ENCODE measurements around the gene C1QTNF9B.

Gene C1QTNF9B

GRCh38 chr13:23868521-23868920, 28.8 kb downstream of the C1QTNF9B start:
- Histone ChIP-seq H3K4me1 (ENCODE audit: control insufficient read depth, low read length) (no peaks in the 10 kb centered on the region), H3K79me2 (ENCODE audit: control insufficient read depth, low read length) (no peaks in the 10 kb centered on the region), H3K27ac (ENCODE audit: low read depth, low read length) (no peak overlapping the region), H3K27me3 (ENCODE audit: control insufficient read depth, low read length) (no peaks in the 10 kb centered on the region), H3K9me2 (replicated peaks; ENCODE audit: control insufficient read depth, low read length) (no peaks in the 10 kb centered on the region), H3K4me2 (ENCODE audit: low read length) (no peak overlapping the region), H3K36me3 (ENCODE audit: control insufficient read depth, low read length) (no peaks in the 10 kb centered on the region), H3F3A (ENCODE audit: control insufficient read depth, insufficient read depth) (no peaks in the 10 kb centered on the region), H3K9me3 (ENCODE audit: control insufficient read depth, insufficient read depth, low read length) (no peaks in the 10 kb centered on the region), H4K20me1 (ENCODE audit: control insufficient read depth, insufficient read depth, low read depth, low read length) (no peaks in the 10 kb centered on the region), H3K4me3 (ENCODE audit: low read length) (no peak overlapping the region)
- TF ChIP-seq EZH2phosphoT487 (IDR thresholded peaks at IDR 0.05; ENCODE audit: borderline replicate concordance, low read length) (no peak), CTCF (IDR thresholded peaks at IDR 0.05; ENCODE audit: low read depth, low read length, poor library complexity, severe bottlenecking) (no peak)

GRCh38 chr13:23867027-23867491, 30.2 kb downstream of the C1QTNF9B start:
- H3F3A ChIP-seq (ENCODE audit: control insufficient read depth, insufficient read depth), result no peaks in the 10 kb centered on the region
- no peak overlapping the region for H3K27ac ChIP-seq (ENCODE audit: low read depth, low read length)
- no peak overlapping the region for H3K4me3 ChIP-seq (ENCODE audit: low read length)
- no peaks in the 10 kb centered on the region for H3K79me2 ChIP-seq (ENCODE audit: control insufficient read depth, low read length)
- no peaks in the 10 kb centered on the region for H3K4me1 ChIP-seq (ENCODE audit: control insufficient read depth, low read length)
- H3K9me3 ChIP-seq (ENCODE audit: control insufficient read depth, insufficient read depth, low read length), result no peaks in the 10 kb centered on the region
- TF ChIP-seq EZH2phosphoT487 (IDR thresholded peaks at IDR 0.05; ENCODE audit: borderline replicate concordance, low read length) (no peak), CTCF (IDR thresholded peaks at IDR 0.05; ENCODE audit: low read depth, low read length, poor library complexity, severe bottlenecking) (no peak)
- H3K27me3 ChIP-seq (ENCODE audit: control insufficient read depth, low read length), result no peaks in the 10 kb centered on the region
- no peak overlapping the region for H3K4me2 ChIP-seq (ENCODE audit: low read length)
- no peaks in the 10 kb centered on the region for H3K9me2 ChIP-seq (replicated peaks; ENCODE audit: control insufficient read depth, low read length)
- no peaks in the 10 kb centered on the region for H4K20me1 ChIP-seq (ENCODE audit: control insufficient read depth, insufficient read depth, low read depth, low read length)
- H3K36me3 ChIP-seq (ENCODE audit: control insufficient read depth, low read length), result no peaks in the 10 kb centered on the region

GRCh38 chr13:23866420-23867026, 30.8 kb downstream of the C1QTNF9B start:
- no peaks in the 10 kb centered on the region for H3F3A ChIP-seq (ENCODE audit: control insufficient read depth, insufficient read depth)
- H3K4me3 ChIP-seq (ENCODE audit: low read length), result no peak overlapping the region
- H3K9me2 ChIP-seq (replicated peaks; ENCODE audit: control insufficient read depth, low read length), result no peaks in the 10 kb centered on the region
- TF ChIP-seq EZH2phosphoT487 (IDR thresholded peaks at IDR 0.05; ENCODE audit: borderline replicate concordance, low read length) (no peak), CTCF (IDR thresholded peaks at IDR 0.05; ENCODE audit: low read depth, low read length, poor library complexity, severe bottlenecking) (no peak)
- no peaks in the 10 kb centered on the region for H4K20me1 ChIP-seq (ENCODE audit: control insufficient read depth, insufficient read depth, low read depth, low read length)
- H3K79me2 ChIP-seq (ENCODE audit: control insufficient read depth, low read length), result no peaks in the 10 kb centered on the region
- H3K27me3 ChIP-seq (ENCODE audit: control insufficient read depth, low read length), result no peaks in the 10 kb centered on the region
- H3K27ac ChIP-seq (ENCODE audit: low read depth, low read length), result no peak overlapping the region
- H3K9me3 ChIP-seq (ENCODE audit: control insufficient read depth, insufficient read depth, low read length), result no peaks in the 10 kb centered on the region
- no peak overlapping the region for H3K4me2 ChIP-seq (ENCODE audit: low read length)
- no peaks in the 10 kb centered on the region for H3K4me1 ChIP-seq (ENCODE audit: control insufficient read depth, low read length)
- H3K36me3 ChIP-seq (ENCODE audit: control insufficient read depth, low read length), result no peaks in the 10 kb centered on the region

Measured in DOHH2 (cell line).